LNCaP clone FGC (cell line): ENCODE results near the gene STK32C.
"Not testable (repeated sequence)": the region's sequence is repeated elsewhere in the genome, so short reads cannot be mapped to it uniquely, and the experiment has no call there.

Experiments
- DNase-seq: peaks from one replicate; pipeline ENCODE4 v3.0.0-alpha.2; 2011; ENCODE audit warnings: low read depth
- H3K4me3 ChIP-seq: 2 replicates; pipeline ENCODE4 v1.5.1; 2011; ENCODE audit warnings: mild to moderate bottlenecking, low read depth, low read length, control low read depth
- CTCF ChIP-seq: IDR thresholded peaks from 2 replicates; pipeline ENCODE4 v1.5.1; 2012; ENCODE audit warnings: mild to moderate bottlenecking; ENCODE audit not compliant: control insufficient read depth, insufficient read depth; ENCODE audit errors: extremely low read depth

Gene STK32C

GRCh38 chr10:132270256-132270655, 37.5 kb downstream of the STK32C start:
- no peak for DNase-seq
- TF ChIP-seq CTCF, result no peak
- H3K4me3 ChIP-seq, result no peak overlapping the region

GRCh38 chr10:132269266-132270230, 38.2 kb downstream of the STK32C start:
- no peak for TF ChIP-seq CTCF
- no peak overlapping the region for H3K4me3 ChIP-seq
- DNase-seq, result no peak

- not testable (repeated sequence) for H3K4me3 ChIP-seq, DNase-seq
Observed at GRCh38 chr10:132267916-132268315, 39.8 kb downstream of the STK32C start.

GRCh38 chr10:132266594-132267161, 41.1 kb downstream of the STK32C start:
- no peak for DNase-seq
- no peak for TF ChIP-seq CTCF
- H3K4me3 ChIP-seq, result no peak overlapping the region

- no peak for TF ChIP-seq CTCF
- peak; percentile 32 for DNase-seq
- no peak overlapping the region for H3K4me3 ChIP-seq
Observed at GRCh38 chr10:132265890-132266496, 41.8 kb downstream of the STK32C start.

- no peak overlapping the region for H3K4me3 ChIP-seq
- peak; percentile 67 for DNase-seq
- no peak for TF ChIP-seq CTCF
Observed at GRCh38 chr10:132264966-132265889, 42.5 kb downstream of the STK32C start.
